HFF-Myc (cell line): ENCODE data around the gene PAWR.

ENCODE experiments used
- DNase-seq: peaks from one replicate; pipeline ENCODE4 v3.0.0-alpha.2; 2011; ENCODE audit warnings: low read depth; ENCODE audit errors: extremely low read depth
- H3K4me3 ChIP-seq: replicated peaks from 2 replicates; pipeline ENCODE4 v1.5.1; 2011; ENCODE audit warnings: low read depth, mild to moderate bottlenecking, control low read depth, low read length
- CTCF ChIP-seq: IDR thresholded peaks from 2 replicates; pipeline ENCODE4 v1.5.1; 2012; ENCODE audit warnings: mild to moderate bottlenecking, low read depth, low read length, control low read depth; ENCODE audit errors: missing control alignments

The PAWR gene

GRCh38 chr12:79678306-79678705 is 12.5 kb downstream of the PAWR start:
- H3K4me3 ChIP-seq, result no peak overlapping the region
- DNase-seq, result no peak
- no peak for TF ChIP-seq CTCF

- H3K4me3 ChIP-seq, result no peak overlapping the region
- no peak for DNase-seq
- TF ChIP-seq CTCF, result no peak
These were observed 13.1 kb downstream of the PAWR start for GRCh38 chr12:79677672-79678071.

- H3K4me3 ChIP-seq, result no peak overlapping the region
- DNase-seq, result no peak
- no peak for TF ChIP-seq CTCF
These were observed 14.2 kb downstream of the PAWR start for GRCh38 chr12:79676579-79676978.

- no peak for DNase-seq
- no peak overlapping the region for H3K4me3 ChIP-seq
These were observed 16.1 kb downstream of the PAWR start for GRCh38 chr12:79674629-79675028.

GRCh38 chr12:79673354-79673753 is 17.4 kb downstream of the PAWR start:
- no peak for TF ChIP-seq CTCF
- no peak for DNase-seq
- no peak overlapping the region for H3K4me3 ChIP-seq

More at GRCh38 chr12:79674629-79675028, 16.1 kb downstream of the PAWR start:
- TF ChIP-seq CTCF, result no peak

GRCh38 chr12:79668113-79668512 is 22.7 kb downstream of the PAWR start:
- no peak overlapping the region for H3K4me3 ChIP-seq
- DNase-seq, result no peak
- TF ChIP-seq CTCF, result no peak

- TF ChIP-seq CTCF, result no peak
- no peak for DNase-seq
- H3K4me3 ChIP-seq, result no peak overlapping the region
These were observed 25.4 kb downstream of the PAWR start for GRCh38 chr12:79665212-79665887.
